Measurements from ENCODE around the gene CD79B. TPM values are rescaled to one million over a fixed set of nuclear protein-coding genes. Genes with fewer than 3 reads are reported as not detected.
"Not testable (repeated sequence)": the region's sequence is repeated elsewhere in the genome, so short reads cannot be mapped to it uniquely, and the experiment has no call there.

Gene CD79B
- total RNA-seq, 2 experiments from 2014 or later = 15.0 to 19.1 TPM

- DNase-seq (no peak), ATAC-seq (no peak)
- no peaks in the 10 kb centered on the region for H3K9me3 Mint-ChIP-seq (ENCODE audit: low read depth)
- H3K4me1 Mint-ChIP-seq = no peaks in the 10 kb centered on the region
- no peak overlapping the region for H3K27ac Mint-ChIP-seq
- H3K27me3 Mint-ChIP-seq = peaks cover 36% of the 10 kb centered on the region
- H3K36me3 Mint-ChIP-seq = no peaks in the 10 kb centered on the region
- CTCF ChIA-PET = interaction anchor here (0.6 to 7.8 kb wide), 10 partner anchors 10 to 222 kb away, joined by 3 to 68 read pairs (median 12); partner anchors contain the start of gene ERN1
- no peak overlapping the region for H3K4me3 Mint-ChIP-seq
Observed at GRCh38 chr17:63910096-63910495, 22.0 kb downstream of the CD79B start.

GRCh38 chr17:63909586-63909985 is 22.5 kb downstream of the CD79B start:
- not testable (repeated sequence) for ATAC-seq

GRCh38 chr17:63907161-63907778 is 24.9 kb downstream of the CD79B start:
- CTCF ChIA-PET = interaction anchor here (0.5 to 2.0 kb wide), 11 partner anchors 9 to 119 kb away, joined by 3 to 7 read pairs (median 5); partner anchors contain the start of genes GH1 and ICAM2

More at GRCh38 chr17:63909586-63909985, 22.5 kb downstream of the CD79B start:
- CTCF ChIA-PET = interaction anchor here (7.8 kb wide), 1 partner anchor 117 kb away, joined by 68 read pairs; no protein-coding TSS in a partner anchor
- H3K9me3 Mint-ChIP-seq (ENCODE audit: low read depth); DNase-seq; H3K27ac Mint-ChIP-seq; H3K4me3 Mint-ChIP-seq; H3K4me1 Mint-ChIP-seq; H3K36me3 Mint-ChIP-seq: not testable (repeated sequence)
- H3K27me3 Mint-ChIP-seq = peaks cover 37% of the 10 kb centered on the region

GRCh38 chr17:63904796-63905195 is 27.3 kb downstream of the CD79B start:
- H3K27me3 Mint-ChIP-seq = peaks cover 45% of the 10 kb centered on the region
- not testable (repeated sequence) for H3K4me1 Mint-ChIP-seq; ATAC-seq; DNase-seq; H3K4me3 Mint-ChIP-seq; H3K36me3 Mint-ChIP-seq; H3K9me3 Mint-ChIP-seq (ENCODE audit: low read depth); H3K27ac Mint-ChIP-seq
- CTCF ChIA-PET = interaction anchor here (0.7 to 5.5 kb wide), 14 partner anchors 8 to 387 kb away, joined by 3 to 28 read pairs (median 6); partner anchors contain the start of genes CD79B and GH1

More at GRCh38 chr17:63907161-63907778, 24.9 kb downstream of the CD79B start:
- H3K27ac Mint-ChIP-seq; H3K36me3 Mint-ChIP-seq; H3K9me3 Mint-ChIP-seq (ENCODE audit: low read depth); DNase-seq; H3K4me3 Mint-ChIP-seq; H3K4me1 Mint-ChIP-seq; ATAC-seq: not testable (repeated sequence)
- peaks cover 48% of the 10 kb centered on the region for H3K27me3 Mint-ChIP-seq

- H3K36me3 Mint-ChIP-seq; DNase-seq; H3K4me1 Mint-ChIP-seq; H3K9me3 Mint-ChIP-seq (ENCODE audit: low read depth); H3K27ac Mint-ChIP-seq; H3K4me3 Mint-ChIP-seq: not testable (repeated sequence)
- peak; percentile 75 for ATAC-seq
- H3K27me3 Mint-ChIP-seq = peaks cover 38% of the 10 kb centered on the region
- CTCF ChIA-PET = interaction anchor here (0.7 to 5.5 kb wide), 15 partner anchors 8 to 388 kb away, joined by 3 to 28 read pairs (median 6); partner anchors contain the start of genes CSHL1 and GH1
Observed at GRCh38 chr17:63903787-63904201, 28.3 kb downstream of the CD79B start.

GRCh38 chr17:63901971-63902370 is 30.2 kb downstream of the CD79B start:
- H3K36me3 Mint-ChIP-seq; ATAC-seq; H3K4me1 Mint-ChIP-seq; H3K4me3 Mint-ChIP-seq; H3K9me3 Mint-ChIP-seq (ENCODE audit: low read depth); H3K27ac Mint-ChIP-seq; DNase-seq: not testable (repeated sequence)
- H3K27me3 Mint-ChIP-seq = peaks cover 24% of the 10 kb centered on the region
- CTCF ChIA-PET = interaction anchor here (0.8 to 5.5 kb wide), 12 partner anchors 10 to 231 kb away, joined by 3 to 28 read pairs (median 8); partner anchors contain the start of genes CSHL1 and GH1

- not testable (repeated sequence) for H3K4me1 Mint-ChIP-seq; H3K4me3 Mint-ChIP-seq; H3K36me3 Mint-ChIP-seq; H3K9me3 Mint-ChIP-seq (ENCODE audit: low read depth); H3K27ac Mint-ChIP-seq
- ATAC-seq (peak; percentile 54), DNase-seq (peak; percentile 57)
- CTCF ChIA-PET = interaction anchor here (1.3 to 2.0 kb wide), 4 partner anchors 8 to 20 kb away, joined by 3 to 6 read pairs (median 4); partner anchors contain the start of gene GH2
- peaks cover 15% of the 10 kb centered on the region for H3K27me3 Mint-ChIP-seq
Observed at GRCh38 chr17:63898899-63899798, 33.0 kb downstream of the CD79B start.

GRCh38 chr17:63896524-63897354 is 35.4 kb downstream of the CD79B start, which contains the start of gene CSH1:
CSH1 (minus strand) TSS chr17:63896574; CDS start chr17:63896511, 63 bp downstream.
- DNase-seq; H3K9me3 Mint-ChIP-seq (ENCODE audit: low read depth); H3K36me3 Mint-ChIP-seq; H3K4me3 Mint-ChIP-seq; ATAC-seq; H3K4me1 Mint-ChIP-seq; H3K27ac Mint-ChIP-seq: not testable (repeated sequence)
- CTCF ChIA-PET = interaction anchor here (1.0 to 1.6 kb wide), 2 partner anchors 8 to 83 kb away, joined by 3 to 4 read pairs; no protein-coding TSS in a partner anchor
- peaks cover 21% of the 10 kb centered on the region for H3K27me3 Mint-ChIP-seq

GRCh38 chr17:63894821-63895220 is 37.3 kb downstream of the CD79B start:
- ATAC-seq; H3K36me3 Mint-ChIP-seq; DNase-seq; H3K9me3 Mint-ChIP-seq (ENCODE audit: low read depth); H3K27ac Mint-ChIP-seq; H3K4me3 Mint-ChIP-seq; CTCF ChIA-PET; H3K4me1 Mint-ChIP-seq: not testable (repeated sequence)
- H3K27me3 Mint-ChIP-seq = peaks cover 22% of the 10 kb centered on the region

- ATAC-seq; H3K36me3 Mint-ChIP-seq; H3K27ac Mint-ChIP-seq; DNase-seq; H3K9me3 Mint-ChIP-seq (ENCODE audit: low read depth); H3K4me1 Mint-ChIP-seq; H3K4me3 Mint-ChIP-seq: not testable (repeated sequence)
- CTCF ChIA-PET = interaction anchor here (1.2 kb wide), 1 partner anchor 97 kb away, joined by 3 read pairs; no protein-coding TSS in a partner anchor
- peaks cover 24% of the 10 kb centered on the region for H3K27me3 Mint-ChIP-seq
Observed at GRCh38 chr17:63894021-63894420, 38.1 kb downstream of the CD79B start.

- not testable (repeated sequence) for ATAC-seq; H3K9me3 Mint-ChIP-seq (ENCODE audit: low read depth); H3K4me1 Mint-ChIP-seq; H3K4me3 Mint-ChIP-seq; H3K27ac Mint-ChIP-seq; DNase-seq; H3K36me3 Mint-ChIP-seq
- H3K27me3 Mint-ChIP-seq = peaks cover 26% of the 10 kb centered on the region
- CTCF ChIA-PET = interaction anchor here (0.8 to 1.6 kb wide), 3 partner anchors 15 to 241 kb away, joined by 3 to 4 read pairs (median 3); no protein-coding TSS in a partner anchor
Observed at GRCh38 chr17:63892316-63893037, 39.7 kb downstream of the CD79B start.
